ENCODE measurements around the gene CLEC5A. TPM values are rescaled to one million over a fixed set of nuclear protein-coding genes. Genes with fewer than 3 reads are reported as not detected.

CLEC5A gene
- total RNA-seq, 2 donors from 2014 or later = 0.74 to 1.1 TPM

- WGBS = 88% methylated on average over 3 of the region's 3 CpGs
- Histone ChIP-seq H3K4me3 (no peak overlapping the region), H3K4me1 (replicated peaks) (no peaks in the 10 kb centered on the region), H3K27ac (no peak overlapping the region), H3K9me3 (no peaks in the 10 kb centered on the region), H3K27me3 (replicated peaks; ENCODE audit: insufficient read depth) (no peaks in the 10 kb centered on the region), H3K36me3 (no peaks in the 10 kb centered on the region)
- intact Hi-C loops (cut with DNase I) = no loop called here
- TF ChIP-seq POLR2AphosphoS5 (IDR thresholded peaks at IDR 0.05) = no peak
- no peak for TF ChIP-seq CTCF (IDR thresholded peaks at IDR 0.05)
- no peak for TF ChIP-seq POLR2A (IDR thresholded peaks at IDR 0.05)
- no peak for DNase-seq (ENCODE audit: low spot score)
These were observed 55.4 kb downstream of the CLEC5A start for GRCh38 chr7:141891336-141891735.

GRCh38 chr7:141889321-141889720 lies 57.5 kb downstream of the CLEC5A start:
- WGBS = 89% methylated on average over 1 of the region's 1 CpG
- Histone ChIP-seq H3K36me3 (no peaks in the 10 kb centered on the region), H3K4me3 (no peak overlapping the region), H3K9me3 (no peaks in the 10 kb centered on the region), H3K27me3 (replicated peaks; ENCODE audit: insufficient read depth) (no peaks in the 10 kb centered on the region), H3K27ac (no peak overlapping the region), H3K4me1 (replicated peaks) (no peaks in the 10 kb centered on the region)
- no peak for DNase-seq (ENCODE audit: low spot score)
- TF ChIP-seq POLR2A (IDR thresholded peaks at IDR 0.05) (no peak), CTCF (IDR thresholded peaks at IDR 0.05) (no peak), POLR2AphosphoS5 (IDR thresholded peaks at IDR 0.05) (no peak)
- intact Hi-C loops (cut with DNase I) = no loop called here

GRCh38 chr7:141884539-141885225 lies 62.1 kb downstream of the CLEC5A start:
- Histone ChIP-seq H3K9me3 (no peaks in the 10 kb centered on the region), H3K36me3 (no peaks in the 10 kb centered on the region), H3K4me3 (no peak overlapping the region), H3K27me3 (replicated peaks; ENCODE audit: insufficient read depth) (no peaks in the 10 kb centered on the region), H3K27ac (no peak overlapping the region), H3K4me1 (replicated peaks) (no peaks in the 10 kb centered on the region)
- TF ChIP-seq POLR2AphosphoS5 (IDR thresholded peaks at IDR 0.05) (no peak), CTCF (IDR thresholded peaks at IDR 0.05) (no peak), POLR2A (IDR thresholded peaks at IDR 0.05) (no peak)
- intact Hi-C loops (cut with DNase I) = no loop called here
- DNase-seq (ENCODE audit: low spot score) = no peak
- 80% methylated on average over 5 of the region's 5 CpGs for WGBS

- Histone ChIP-seq H3K36me3 (no peaks in the 10 kb centered on the region), H3K4me1 (replicated peaks) (no peaks in the 10 kb centered on the region), H3K4me3 (no peak overlapping the region), H3K9me3 (no peaks in the 10 kb centered on the region), H3K27me3 (replicated peaks; ENCODE audit: insufficient read depth) (no peaks in the 10 kb centered on the region), H3K27ac (no peak overlapping the region)
- DNase-seq (ENCODE audit: low spot score) = no peak
- TF ChIP-seq CTCF (IDR thresholded peaks at IDR 0.05) (no peak), POLR2AphosphoS5 (IDR thresholded peaks at IDR 0.05) (no peak)
- intact Hi-C loops (cut with DNase I) = no loop called here
- 73% methylated on average over 5 of the region's 5 CpGs for WGBS
These were observed 65.8 kb downstream of the CLEC5A start for GRCh38 chr7:141880960-141881359.

GRCh38 chr7:141877365-141877764 lies 69.4 kb downstream of the CLEC5A start:
- TF ChIP-seq POLR2AphosphoS5 (IDR thresholded peaks at IDR 0.05) (no peak), POLR2A (IDR thresholded peaks at IDR 0.05) (no peak), CTCF (IDR thresholded peaks at IDR 0.05) (no peak)
- H3K4me1 ChIP-seq (replicated peaks) = no peaks in the 10 kb centered on the region
- no peaks in the 10 kb centered on the region for H3K36me3 ChIP-seq
- no peak for DNase-seq (ENCODE audit: low spot score)
- no peaks in the 10 kb centered on the region for H3K27me3 ChIP-seq (replicated peaks; ENCODE audit: insufficient read depth)
- 91% methylated on average over 3 of the region's 3 CpGs for WGBS
- H3K27ac ChIP-seq = no peak overlapping the region
- no peak overlapping the region for H3K4me3 ChIP-seq
- intact Hi-C loops (cut with DNase I) = no loop called here
- H3K9me3 ChIP-seq = no peaks in the 10 kb centered on the region
